Cerebellar nuclear complex (tissue), 1 donor: ENCODE measurements around the gene ATF7.

ENCODE experiments used
- DNase-seq, 2 experiments: peaks; one replicate each; lab custom pipeline; 2025; lab: John Stamatoyannopoulos, UW

Gene ATF7

DNA sequence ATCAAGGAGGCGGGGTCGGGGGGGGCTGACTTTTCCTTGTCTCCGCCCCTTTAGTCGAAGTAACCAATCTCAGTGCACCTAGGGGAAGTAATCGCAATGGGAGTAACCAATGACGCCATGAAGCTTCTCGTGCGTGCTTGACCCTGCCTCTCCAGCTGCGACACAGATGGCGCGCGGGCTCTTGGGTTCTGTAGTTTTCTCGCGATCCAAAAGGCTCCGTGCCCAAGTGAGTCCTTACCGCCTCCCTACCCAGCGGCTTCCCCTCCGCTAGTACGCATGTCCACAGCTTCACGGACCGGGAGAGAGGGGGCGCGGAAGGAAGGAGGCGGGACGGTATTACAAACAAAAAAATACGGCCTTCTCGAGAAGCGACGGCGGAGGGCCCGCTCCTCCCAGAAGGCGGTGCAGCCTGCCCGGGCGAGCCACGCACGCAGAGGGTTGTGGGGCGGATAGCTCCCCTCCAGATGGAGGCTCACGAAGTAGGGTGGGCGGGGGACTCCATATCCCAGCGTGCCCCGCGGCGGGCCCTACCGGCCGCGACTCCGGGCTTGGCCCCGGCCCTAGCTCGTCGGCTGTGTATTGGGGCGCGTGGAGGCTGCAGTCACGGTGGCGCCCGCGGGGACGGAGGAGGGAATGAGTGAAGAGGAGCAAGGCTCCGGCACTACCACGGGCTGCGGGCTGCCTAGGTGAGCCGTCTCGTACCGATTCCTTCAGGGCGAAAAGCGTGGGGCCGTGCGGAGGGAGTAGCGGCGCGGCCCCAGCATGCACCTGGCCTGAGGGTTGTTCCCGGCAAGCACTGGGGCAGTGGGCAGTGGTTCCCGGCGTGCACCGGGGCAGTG is 125.2 kb downstream of the ATF7 start, which contains the start of gene TARBP2:
Gene TARBP2 (plus strand): TSS at position 508 of the 839 bp plus-strand sequence. CDS start 126 bp downstream, at position 634.
- DNase-seq: peak; percentile 99

DNA sequence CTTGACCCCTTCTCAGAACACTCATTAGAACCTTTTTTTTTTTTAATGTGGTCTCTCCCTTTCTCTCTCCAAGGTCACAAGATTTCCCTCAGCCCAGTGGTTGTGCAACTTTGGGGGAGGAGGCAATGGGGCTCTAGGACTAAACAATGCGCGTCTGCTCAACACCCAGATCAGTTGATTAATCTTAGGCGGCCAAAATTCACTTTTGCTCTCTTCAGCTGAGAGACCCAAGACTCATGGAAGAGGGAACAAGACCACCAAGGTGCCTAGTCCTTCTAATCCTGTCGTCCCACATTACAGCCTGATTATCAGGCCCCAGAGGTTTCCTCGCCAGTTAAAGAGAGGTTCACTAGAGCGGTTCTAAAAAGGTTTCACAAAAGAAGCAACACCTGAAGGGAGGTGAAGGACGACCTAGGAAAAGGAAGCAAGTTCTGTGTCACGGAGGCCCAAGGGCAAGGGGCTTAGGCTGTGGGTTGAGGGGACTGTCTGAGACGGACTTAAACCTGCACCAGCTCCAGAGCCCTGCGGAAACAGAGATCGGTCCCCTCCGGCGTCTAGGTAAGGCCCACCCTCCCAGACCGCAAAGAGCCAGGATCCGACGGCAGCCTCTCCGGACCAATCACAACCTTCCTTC is 125.9 kb downstream of the ATF7 start:
- DNase-seq: no peak

DNA sequence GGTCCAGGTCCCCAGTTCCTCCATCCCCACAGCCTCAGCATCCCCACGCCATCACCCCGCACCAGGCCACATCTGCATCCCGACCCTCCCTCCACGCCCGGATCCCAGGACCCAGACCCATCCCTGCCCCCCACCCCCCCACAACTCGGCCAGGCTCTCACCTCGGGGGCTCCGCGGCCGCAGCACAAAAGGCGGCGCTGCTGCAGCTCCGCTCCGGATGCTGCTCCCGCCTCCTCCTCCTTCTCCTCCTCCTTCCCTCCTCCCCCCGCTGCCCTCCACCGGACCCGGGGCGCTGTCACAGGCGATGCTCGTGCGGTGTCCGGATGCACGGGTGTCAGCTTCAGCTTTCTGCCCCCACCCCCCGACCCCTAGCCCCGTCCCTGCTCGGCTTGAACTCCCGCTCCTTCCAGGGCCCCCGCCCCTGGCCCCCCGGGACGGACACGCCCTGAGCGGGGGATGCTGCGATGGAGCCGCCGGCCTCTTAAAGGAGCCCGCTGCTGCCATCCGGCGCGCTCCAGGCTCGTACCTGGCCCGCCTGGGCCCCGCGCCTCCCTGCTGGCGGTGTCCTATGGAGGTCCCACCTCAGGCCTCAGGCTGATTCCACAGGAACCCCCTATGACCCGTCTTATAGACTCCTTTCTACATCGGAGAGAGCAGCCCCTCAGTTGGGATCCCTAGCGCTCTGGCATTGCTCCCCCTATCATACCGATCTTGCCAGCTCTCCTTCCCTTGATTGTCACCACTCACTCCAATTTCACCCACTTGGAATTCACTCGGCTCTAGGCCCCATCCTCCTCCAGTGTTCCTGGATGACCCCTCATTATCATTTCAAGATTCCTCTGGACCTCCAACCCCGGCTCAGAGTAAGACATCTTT is 126.7 kb downstream of the ATF7 start, which contains the start of gene MAP3K12:
Gene MAP3K12 (minus strand): TSS at position 193 of the 876 bp plus-strand sequence. CDS start 12,067 bp downstream, outside the sequence.
- peak; percentile 18 to 51 for DNase-seq

- DNase-seq: no peak
Observed at GRCh38 chr12:53498235-53498630, 127.9 kb downstream of the ATF7 start.

DNA sequence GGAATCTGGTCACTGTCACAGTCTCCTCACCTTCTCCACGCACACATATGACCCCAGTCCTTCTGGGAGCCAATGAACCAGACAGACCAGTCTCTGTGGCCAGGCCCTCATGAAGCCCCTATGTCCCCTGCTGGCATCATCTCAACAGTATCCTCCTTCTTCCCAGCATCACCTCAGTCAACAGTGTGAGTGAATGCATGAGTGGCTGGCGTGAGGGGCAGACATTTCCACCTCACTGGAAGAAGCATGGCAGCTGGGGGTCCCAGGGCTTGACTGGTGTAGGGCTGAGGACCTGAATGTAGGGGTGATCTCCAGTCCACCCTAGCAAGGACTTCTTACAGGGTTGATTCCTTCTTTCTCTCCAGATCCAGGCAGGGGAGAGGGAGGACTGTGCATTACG is 128.7 kb downstream of the ATF7 start:
- DNase-seq: no peak

- no peak for DNase-seq
Observed at GRCh38 chr12:53496752-53497032, 129.5 kb downstream of the ATF7 start.

DNA sequence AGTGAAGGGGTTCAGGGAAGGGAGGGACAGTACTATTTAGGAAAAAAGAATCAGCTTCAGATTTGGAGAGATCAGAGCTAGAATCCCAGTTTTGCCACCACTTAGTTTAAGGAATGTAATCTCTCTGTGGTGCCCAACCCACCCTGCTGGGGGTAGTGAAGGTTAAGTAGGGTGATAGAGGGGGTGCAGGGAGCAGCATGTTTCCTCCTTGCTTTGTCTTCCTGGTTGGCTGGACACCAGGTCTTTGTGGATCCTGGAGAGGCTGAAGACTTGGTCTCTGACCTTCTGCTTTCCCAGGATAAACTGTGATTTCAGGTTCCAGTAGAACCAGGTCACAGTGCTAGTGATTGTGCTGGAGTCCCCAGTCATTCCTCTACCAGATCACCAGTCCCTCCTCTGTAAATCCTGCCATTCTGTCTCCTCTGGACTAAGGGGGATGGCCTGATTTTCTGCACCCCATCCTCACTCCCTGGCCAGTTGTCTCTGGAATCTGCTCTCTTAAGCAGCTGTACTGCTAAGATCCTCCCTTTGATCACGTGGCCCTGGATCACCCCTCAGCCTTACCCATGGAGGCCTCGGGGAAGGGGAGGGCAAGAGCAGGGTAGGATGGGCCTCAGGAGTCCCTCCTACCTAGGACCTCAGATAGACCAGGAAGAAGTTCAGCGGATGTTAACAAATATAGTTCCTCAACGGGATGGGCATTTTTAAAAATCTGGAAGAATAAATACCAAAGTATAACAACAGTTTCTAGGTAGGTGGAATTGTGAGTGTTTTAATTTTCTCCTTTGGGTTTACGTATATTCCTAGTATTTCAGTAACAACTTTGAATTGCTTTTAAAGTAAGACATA is 130.1 kb downstream of the ATF7 start:
- no peak for DNase-seq

- DNase-seq: no peak
Observed at GRCh38 chr12:53493610-53494391, 132.4 kb downstream of the ATF7 start.

DNA sequence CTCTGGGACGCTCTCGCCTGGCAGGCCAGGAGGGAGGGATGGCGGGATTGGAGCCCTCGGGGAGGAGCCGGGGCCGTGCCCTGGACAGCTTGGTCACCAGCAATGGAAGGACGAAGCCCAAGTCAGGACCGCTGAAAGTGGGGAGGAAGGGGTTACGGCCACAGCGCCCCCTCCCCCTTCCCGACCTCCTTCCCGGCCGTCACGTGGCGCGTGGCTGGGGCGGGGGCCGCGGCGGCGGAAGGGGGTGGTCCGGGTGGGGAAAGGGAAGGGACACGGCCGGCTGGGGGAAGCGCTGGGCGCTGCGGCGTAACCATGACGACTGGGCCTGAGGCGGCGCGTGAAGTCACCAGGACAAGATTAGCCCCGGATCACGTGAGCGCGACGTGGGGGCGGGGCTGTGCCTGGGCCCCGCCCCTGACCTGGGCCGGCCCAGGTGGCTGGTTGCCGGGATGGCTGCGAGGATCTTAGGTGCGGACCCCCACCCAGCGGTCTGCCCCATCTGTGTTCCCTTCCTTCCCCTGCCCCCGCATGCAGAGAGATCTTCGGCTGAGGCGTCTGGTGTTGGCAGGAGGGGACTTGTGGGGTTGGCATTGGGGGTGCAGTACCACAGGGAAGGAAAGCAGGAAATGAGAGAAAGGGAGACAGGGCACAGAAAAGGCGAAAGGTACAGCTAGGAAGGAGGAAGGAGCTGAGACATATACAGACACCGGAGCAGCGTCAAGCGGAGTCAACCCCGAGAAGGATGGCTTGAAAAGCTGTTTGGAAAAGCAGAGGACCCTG is 133.2 kb downstream of the ATF7 start:
- peak in 1 of 2 experiments; percentile 75 for DNase-seq

- no peak for DNase-seq
Observed at GRCh38 chr12:53492188-53492587, 134.0 kb downstream of the ATF7 start.

- DNase-seq: no peak
Observed at GRCh38 chr12:53489242-53489864, 136.8 kb downstream of the ATF7 start.

GRCh38 chr12:53486736-53487487 is 139.3 kb downstream of the ATF7 start:
- DNase-seq: no peak

GRCh38 chr12:53485955-53486735 is 140.0 kb downstream of the ATF7 start:
- DNase-seq: no peak

DNA sequence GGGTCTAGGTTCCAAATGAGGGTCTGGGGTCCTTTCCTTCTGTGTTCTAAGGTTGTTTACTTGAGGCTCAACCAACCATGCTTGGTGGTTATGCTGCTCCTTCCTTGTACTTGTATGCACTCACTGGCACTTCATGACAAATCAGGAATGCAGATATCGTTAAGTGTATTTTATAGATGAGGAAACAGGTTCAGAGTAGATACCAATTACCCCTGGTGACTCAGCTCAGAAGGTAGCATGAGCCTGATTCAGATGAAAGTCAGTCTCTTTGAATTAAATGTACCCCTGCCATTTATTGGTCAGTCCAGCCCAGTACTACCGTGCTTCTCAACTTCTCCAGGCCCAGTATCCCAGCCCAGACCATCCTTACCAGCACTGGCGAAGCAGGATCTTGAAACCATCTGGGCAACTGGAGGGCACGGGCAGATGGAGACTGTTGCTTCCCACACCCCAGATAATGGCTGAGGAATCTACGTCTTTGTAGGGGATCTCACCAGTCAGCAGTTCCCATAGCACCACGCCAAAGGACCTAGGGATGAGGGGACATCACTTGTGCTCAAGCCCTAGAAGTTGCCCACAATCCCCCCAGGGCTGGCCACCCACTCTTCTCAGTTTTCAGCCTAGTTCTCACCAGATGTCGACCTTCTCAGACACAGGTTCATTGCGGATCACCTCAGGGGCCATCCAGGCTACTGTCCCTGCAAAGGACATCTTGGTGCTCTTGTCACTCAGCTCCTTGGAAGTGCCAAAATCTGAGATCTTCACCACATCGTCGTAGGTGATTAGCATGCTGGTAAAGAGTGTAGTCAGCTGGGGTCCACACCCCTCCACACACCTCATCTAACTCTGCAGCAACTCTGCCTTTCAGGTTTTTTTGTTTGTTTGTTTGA is 141.3 kb downstream of the ATF7 start:
- no peak for DNase-seq

GRCh38 chr12:53483979-53484377 is 142.2 kb downstream of the ATF7 start:
- no peak for DNase-seq

- no peak for DNase-seq
Observed at GRCh38 chr12:53483225-53483978, 142.8 kb downstream of the ATF7 start.
